H9 (cell line): ENCODE results near the gene SLC35A4. TPM values are rescaled to one million over a fixed set of nuclear protein-coding genes. Genes with fewer than 3 reads are reported as not detected.

Experiments
- DNase-seq: peaks from one replicate; pipeline ENCODE4 v3.0.0-alpha.2; 2017
- H2AFZ ChIP-seq: one replicate; pipeline ENCODE4 v1.6.1; 2013; ENCODE audit warnings: mild to moderate bottlenecking, low read length, control low read depth, moderate library complexity
- H2AK5ac ChIP-seq: 2 replicates; pipeline ENCODE4 v1.6.1; 2013; ENCODE audit warnings: low read length, control low read depth, mixed read lengths; ENCODE audit not compliant: insufficient read length
- H2BK120ac ChIP-seq: one replicate; pipeline ENCODE4 v1.6.1; 2013; ENCODE audit warnings: low read depth, mild to moderate bottlenecking, low read length, control low read depth, inconsistent platforms; ENCODE audit not compliant: poor library complexity, severe bottlenecking
- H2BK12ac ChIP-seq: 2 replicates; pipeline ENCODE4 v1.6.1; 2013; ENCODE audit warnings: low read length, control low read depth, mixed read lengths, low read depth; ENCODE audit not compliant: insufficient read length
- H2BK15ac ChIP-seq: 2 replicates; pipeline ENCODE4 v1.6.1; 2013; ENCODE audit warnings: low read depth, low read length, control low read depth
- H2BK20ac ChIP-seq: one replicate; pipeline ENCODE4 v1.6.1; 2013; ENCODE audit warnings: low read depth, mild to moderate bottlenecking, low read length, control low read depth, inconsistent platforms; ENCODE audit not compliant: poor library complexity, severe bottlenecking
- H2BK5ac ChIP-seq: 2 replicates; pipeline ENCODE4 v1.6.1; 2013; ENCODE audit warnings: low read length, control low read depth, mixed read lengths; ENCODE audit not compliant: insufficient read length
- H3K14ac ChIP-seq: 2 replicates; pipeline ENCODE4 v1.6.1; 2013; ENCODE audit warnings: low read length, control low read depth; ENCODE audit not compliant: insufficient read depth
- H3K18ac ChIP-seq: 2 replicates; pipeline ENCODE4 v1.6.1; 2013; ENCODE audit warnings: low read depth, mild to moderate bottlenecking, mixed read lengths, low read length, control low read depth; ENCODE audit not compliant: insufficient read length
- H3K23ac ChIP-seq: 2 replicates; pipeline ENCODE4 v1.6.1; 2013; ENCODE audit warnings: low read length, control low read depth, mixed read lengths, low read depth; ENCODE audit not compliant: insufficient read length
- H3K23me2 ChIP-seq: 2 replicates; pipeline ENCODE4 v1.6.1; 2013; ENCODE audit warnings: low read depth, mild to moderate bottlenecking, mixed read lengths, low read length, control low read depth; ENCODE audit not compliant: insufficient read length, poor library complexity, severe bottlenecking
- H3K27ac ChIP-seq: 2 replicates; pipeline ENCODE4 v1.5.1; 2013; ENCODE audit warnings: low read length, control low read depth, mixed read lengths, low read depth; ENCODE audit not compliant: insufficient read length
- H3K27me3 ChIP-seq: 2 replicates; pipeline ENCODE4 v1.6.1; 2013; ENCODE audit warnings: low read length, control low read depth, inconsistent platforms; ENCODE audit not compliant: insufficient read depth
- H3K4ac ChIP-seq: 2 replicates; pipeline ENCODE4 v1.6.1; 2013; ENCODE audit warnings: low read depth, mild to moderate bottlenecking, control low read depth, inconsistent platforms, low read length, moderate library complexity
- H3K4me1 ChIP-seq: 2 replicates; pipeline ENCODE4 v1.6.1; 2013; ENCODE audit warnings: low read length, control low read depth, inconsistent platforms; ENCODE audit not compliant: insufficient read depth
- H3K4me2 ChIP-seq: 2 replicates; pipeline ENCODE4 v1.6.1; 2013; ENCODE audit warnings: low read length, control low read depth, mixed read lengths; ENCODE audit not compliant: insufficient read length, insufficient read depth
- H3K56ac ChIP-seq: 2 replicates; pipeline ENCODE4 v1.6.1; 2013; ENCODE audit warnings: low read depth, mild to moderate bottlenecking, mixed read lengths, low read length, control low read depth; ENCODE audit not compliant: insufficient read length
- H3K79me1 ChIP-seq: 2 replicates; pipeline ENCODE4 v1.6.1; 2013; ENCODE audit warnings: low read depth, mild to moderate bottlenecking, moderate library complexity, low read length, control low read depth, inconsistent platforms; ENCODE audit not compliant: insufficient read depth, poor library complexity, severe bottlenecking
- H3K79me2 ChIP-seq: 2 replicates; pipeline ENCODE4 v1.6.1; 2013; ENCODE audit warnings: low read length, control low read depth, inconsistent platforms; ENCODE audit not compliant: insufficient read depth
- H3K9ac ChIP-seq: 2 replicates; pipeline ENCODE4 v1.6.1; 2013; ENCODE audit warnings: low read length, control low read depth, mixed read lengths; ENCODE audit not compliant: insufficient read length; ENCODE audit errors: extremely low read depth
- H3K9me3 ChIP-seq: one replicate; pipeline ENCODE4 v1.6.1; 2013; ENCODE audit warnings: low read depth, low read length, inconsistent platforms; ENCODE audit not compliant: control insufficient read depth
- H3T11ph ChIP-seq: one replicate; pipeline ENCODE4 v1.6.1; 2013; ENCODE audit warnings: mild to moderate bottlenecking, low read length, control low read depth, inconsistent platforms
- H4K20me1 ChIP-seq: one replicate; pipeline ENCODE4 v1.6.1; 2013; ENCODE audit not compliant: control insufficient read depth, insufficient read length, insufficient read depth
- H4K5ac ChIP-seq: 2 replicates; pipeline ENCODE4 v1.6.1; 2013; ENCODE audit warnings: low read depth, mild to moderate bottlenecking, mixed read lengths, low read length, control low read depth; ENCODE audit not compliant: insufficient read length
- H4K8ac ChIP-seq: replicated peaks from 2 replicates; pipeline ENCODE4 v1.6.1; 2013; ENCODE audit warnings: low read length, control low read depth, mixed read lengths, low read depth; ENCODE audit not compliant: insufficient read length
- H4K91ac ChIP-seq: 2 replicates; pipeline ENCODE4 v1.6.1; 2013; ENCODE audit warnings: low read depth, mild to moderate bottlenecking, moderate library complexity, mixed read lengths, low read length, control low read depth; ENCODE audit not compliant: insufficient read length
- H3K27ac Mint-ChIP-seq, 3 experiments: 2 replicates in 2 of 3; 3 replicates in 1 of 3; pipeline ENCODE4 v1.8.0; 2020 to 2021; ENCODE audit warnings: mixed read lengths in 3 of 3, mild to moderate bottlenecking in 1 of 3, moderate library complexity in 1 of 3
- H3K27me3 Mint-ChIP-seq: 2 replicates; pipeline ENCODE4 v1.8.0; 2021; ENCODE audit warnings: low read depth, mild to moderate bottlenecking, moderate library complexity, mixed read lengths
- H3K36me3 Mint-ChIP-seq, 3 experiments: 2 replicates in 2 of 3; 3 replicates in 1 of 3; pipeline ENCODE4 v1.8.0; 2020 to 2021; ENCODE audit warnings: low read depth in 3 of 3, mixed read lengths in 3 of 3; ENCODE audit not compliant: insufficient read depth in 1 of 3
- H3K4me1 Mint-ChIP-seq, 2 experiments: 2 replicates each; pipeline ENCODE4 v1.8.0; 2020; ENCODE audit warnings: mixed read lengths in 2 of 2
- H3K4me3 Mint-ChIP-seq, 2 experiments: 2 replicates in 1 of 2; 3 replicates in 1 of 2; pipeline ENCODE4 v1.8.0; 2020 to 2021; ENCODE audit warnings: mild to moderate bottlenecking in 2 of 2, mixed read lengths in 2 of 2, moderate library complexity in 1 of 2
- H3K9me3 Mint-ChIP-seq, 2 experiments: 2 replicates in 1 of 2; 3 replicates in 1 of 2; pipeline ENCODE4 v1.8.0; 2020; ENCODE audit warnings: mild to moderate bottlenecking in 2 of 2, mixed read lengths in 2 of 2, moderate library complexity in 1 of 2
- WGBS: extraction: QIAGEN DNeasy Blood & Tissue Kit; methylation state at CpG from one replicate; pipeline ENCODE4 v1.1.7; 2013; ENCODE audit warnings: missing lambda C conversion rate, low lambda C conversion rate, mixed read lengths; ENCODE audit not compliant: insufficient read length; ENCODE audit errors: extremely low coverage; 5-methylcytosine and 5-hydroxymethylcytosine counted together
- total RNA-seq: library from RNA; stranded (reverse); gene quantifications from 2 replicates; pipeline ENCODE4 v1.2.1, GENCODE V29; 2021
- TF ChIP-seq, protein P1 (sequence below): fragments of 200-600 bp; sonication (generic); conservative IDR thresholded peaks from 3 replicates; pipeline ENCODE4 v1.8.0; 2021; ENCODE audit warnings: antibody characterized with exemption, mild to moderate bottlenecking

The SLC35A4 gene
- total RNA-seq, 1 experiment from 2014 or later, result 92.0 TPM

DNA sequence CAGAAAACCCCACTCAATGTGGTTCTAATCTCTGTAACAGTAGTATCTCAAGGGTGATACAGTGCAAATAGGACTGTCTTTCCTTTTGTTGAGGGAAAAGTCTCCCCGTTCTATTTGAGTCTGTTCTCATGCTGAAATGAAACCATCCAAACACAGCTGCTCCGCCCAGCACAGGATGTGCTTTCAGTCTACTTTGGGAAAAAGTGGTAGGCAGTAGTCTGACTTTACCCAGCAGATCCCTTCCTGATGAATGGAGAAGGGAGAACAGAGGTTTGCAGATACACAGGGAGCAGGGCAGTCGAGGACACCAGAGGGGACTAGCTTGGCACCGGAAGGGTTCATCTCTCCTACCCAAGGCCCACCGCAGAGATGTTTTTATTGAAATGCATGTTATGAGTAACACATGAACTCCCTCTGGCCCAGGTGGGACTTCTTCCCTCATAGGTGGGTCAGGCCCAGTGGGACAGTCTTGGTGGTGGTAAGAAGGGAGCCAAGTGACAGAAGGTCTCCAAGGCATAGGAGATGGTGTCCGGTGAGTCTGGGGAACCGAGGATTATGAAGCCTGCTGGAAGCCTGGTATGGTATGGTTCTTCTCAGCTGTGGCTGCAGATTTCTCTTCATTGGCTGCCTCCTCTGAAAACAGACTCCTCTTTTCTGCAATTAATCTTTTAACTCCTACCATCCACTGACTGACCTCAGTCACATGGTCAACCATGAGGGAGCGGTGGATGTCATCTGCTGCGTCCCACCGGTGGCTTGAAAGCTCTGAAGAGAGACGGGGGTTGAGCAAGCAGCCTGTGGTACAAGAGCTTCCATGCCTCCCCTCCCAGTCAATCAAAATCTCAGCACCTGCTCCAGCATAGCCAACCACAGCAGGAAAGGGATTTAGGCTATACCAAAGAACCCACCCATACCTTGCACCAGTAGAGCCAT is 14.2 kb upstream of the SLC35A4 start:
- Histone ChIP-seq H3K56ac (no peak overlapping the region), H3K4ac (no peak overlapping the region), H3T11ph (no peak overlapping the region), H4K20me1 (no peaks in the 10 kb centered on the region), H3K9me3 (no peaks in the 10 kb centered on the region), H2BK15ac (no peak overlapping the region), H4K91ac (no peak overlapping the region), H2BK120ac (no peak overlapping the region), H3K18ac (no peak overlapping the region), H3K14ac (no peak overlapping the region), H2BK5ac (no peak overlapping the region), H2BK20ac (no peak overlapping the region), H3K23ac (no peak overlapping the region), H4K5ac (no peak overlapping the region), H3K79me1 (no peaks in the 10 kb centered on the region), H2BK12ac (no peak overlapping the region), H2AK5ac (no peak overlapping the region), H4K8ac (no peak overlapping the region), H3K79me2 (no peaks in the 10 kb centered on the region; the same call in 1 of the 2 replicates), H2AFZ (no peak overlapping the region), H3K9ac (no peak overlapping the region), H3K23me2 (peaks cover 7% of the 10 kb centered on the region), H3K4me2 (no peak overlapping the region), H3K27me3 (no peaks in the 10 kb centered on the region), H3K27ac (no peak overlapping the region), H3K4me1 (0 out of 2 replicates have a peak, but pooled peaks cover 7% of the 10 kb centered on the region)
- TF ChIP-seq, protein P1, sequence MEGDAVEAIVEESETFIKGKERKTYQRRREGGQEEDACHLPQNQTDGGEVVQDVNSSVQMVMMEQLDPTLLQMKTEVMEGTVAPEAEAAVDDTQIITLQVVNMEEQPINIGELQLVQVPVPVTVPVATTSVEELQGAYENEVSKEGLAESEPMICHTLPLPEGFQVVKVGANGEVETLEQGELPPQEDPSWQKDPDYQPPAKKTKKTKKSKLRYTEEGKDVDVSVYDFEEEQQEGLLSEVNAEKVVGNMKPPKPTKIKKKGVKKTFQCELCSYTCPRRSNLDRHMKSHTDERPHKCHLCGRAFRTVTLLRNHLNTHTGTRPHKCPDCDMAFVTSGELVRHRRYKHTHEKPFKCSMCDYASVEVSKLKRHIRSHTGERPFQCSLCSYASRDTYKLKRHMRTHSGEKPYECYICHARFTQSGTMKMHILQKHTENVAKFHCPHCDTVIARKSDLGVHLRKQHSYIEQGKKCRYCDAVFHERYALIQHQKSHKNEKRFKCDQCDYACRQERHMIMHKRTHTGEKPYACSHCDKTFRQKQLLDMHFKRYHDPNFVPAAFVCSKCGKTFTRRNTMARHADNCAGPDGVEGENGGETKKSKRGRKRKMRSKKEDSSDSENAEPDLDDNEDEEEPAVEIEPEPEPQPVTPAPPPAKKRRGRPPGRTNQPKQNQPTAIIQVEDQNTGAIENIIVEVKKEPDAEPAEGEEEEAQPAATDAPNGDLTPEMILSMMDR, result no peak
- Mint-ChIP-seq H3K4me1 (peaks cover 28 to 31% of the 10 kb centered on the region in 2 experiments), H3K36me3 (peaks cover 14 to 65% (median 43%) of the 10 kb centered on the region in 3 experiments; a peak in 6 of 7 replicates), H3K9me3 (no peaks in the 10 kb centered on the region), H3K27ac (no peak overlapping the region; a peak in 2 of 7 replicates), H3K27me3 (no peaks in the 10 kb centered on the region), H3K4me3 (no peak overlapping the region)
- DNase-seq, result no peak
- WGBS, result no CpG with 5 or more reads among the region's 11 CpGs
